COR-L47 (cell line): ENCODE data around the gene DLG3.
"Not testable (repeated sequence)": the region's sequence is repeated elsewhere in the genome, so short reads cannot be mapped to it uniquely, and the experiment has no call there.

Source experiments
- DNase-seq: peaks from one replicate; lab custom pipeline; 2025; lab: John Stamatoyannopoulos, UW

DLG3 gene

DNA sequence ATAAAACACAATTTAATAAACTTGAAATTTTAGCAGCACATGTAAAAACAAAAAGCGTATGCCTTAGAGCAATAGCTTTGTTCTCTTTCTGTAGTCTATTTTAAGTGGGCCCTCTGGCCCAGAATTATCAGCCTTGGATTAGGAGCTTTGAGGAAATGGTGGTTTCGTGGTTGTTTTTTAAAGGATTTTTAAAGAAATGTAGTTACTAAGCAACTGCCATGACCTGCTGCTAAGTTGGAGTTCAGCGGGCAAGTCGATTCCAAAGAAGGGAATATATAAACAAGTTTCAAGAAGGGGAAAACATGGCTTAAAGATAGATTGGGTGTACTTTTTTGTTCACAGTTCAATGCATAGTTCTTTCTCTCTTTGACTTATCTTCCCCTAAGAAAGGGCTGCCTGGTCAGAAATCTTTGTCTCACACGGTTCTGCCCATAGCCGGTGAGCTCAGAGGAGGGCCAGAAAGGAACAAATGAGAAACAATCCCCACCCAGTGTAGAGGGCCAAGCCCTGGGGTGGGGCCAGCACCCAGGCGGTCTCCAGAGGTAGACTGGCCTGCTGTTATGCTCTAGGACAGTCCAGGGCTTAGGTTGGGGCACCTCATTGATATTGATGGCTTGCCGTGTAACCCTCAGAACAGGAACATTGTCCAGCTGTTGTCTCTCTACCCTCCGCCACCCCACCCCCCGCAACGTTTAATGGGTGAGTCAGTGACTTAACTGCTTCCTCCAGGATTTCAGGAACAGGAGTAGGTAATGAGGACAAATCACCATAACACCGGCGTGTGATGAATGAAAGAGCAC is 32.5 kb downstream of the DLG3 start:
- DNase-seq, result peak; percentile 23

DNA sequence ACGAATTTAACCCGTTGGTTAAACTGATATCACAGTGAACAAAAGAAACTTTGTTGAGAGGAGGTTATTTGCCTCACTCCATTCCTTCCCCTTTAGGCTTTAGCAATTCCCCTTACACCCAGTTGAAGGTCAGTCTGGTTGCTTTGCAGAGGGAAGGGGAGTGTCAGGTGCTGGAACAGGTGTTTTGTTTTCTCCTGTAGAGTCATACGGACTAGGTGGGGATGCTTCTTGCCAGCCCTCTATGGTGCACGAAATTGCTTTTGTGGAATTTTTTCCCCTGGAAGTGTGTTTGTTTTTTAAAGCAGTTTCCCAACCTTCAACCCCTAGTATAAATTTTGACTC is 33.1 kb downstream of the DLG3 start:
- DNase-seq, result no peak

DNA sequence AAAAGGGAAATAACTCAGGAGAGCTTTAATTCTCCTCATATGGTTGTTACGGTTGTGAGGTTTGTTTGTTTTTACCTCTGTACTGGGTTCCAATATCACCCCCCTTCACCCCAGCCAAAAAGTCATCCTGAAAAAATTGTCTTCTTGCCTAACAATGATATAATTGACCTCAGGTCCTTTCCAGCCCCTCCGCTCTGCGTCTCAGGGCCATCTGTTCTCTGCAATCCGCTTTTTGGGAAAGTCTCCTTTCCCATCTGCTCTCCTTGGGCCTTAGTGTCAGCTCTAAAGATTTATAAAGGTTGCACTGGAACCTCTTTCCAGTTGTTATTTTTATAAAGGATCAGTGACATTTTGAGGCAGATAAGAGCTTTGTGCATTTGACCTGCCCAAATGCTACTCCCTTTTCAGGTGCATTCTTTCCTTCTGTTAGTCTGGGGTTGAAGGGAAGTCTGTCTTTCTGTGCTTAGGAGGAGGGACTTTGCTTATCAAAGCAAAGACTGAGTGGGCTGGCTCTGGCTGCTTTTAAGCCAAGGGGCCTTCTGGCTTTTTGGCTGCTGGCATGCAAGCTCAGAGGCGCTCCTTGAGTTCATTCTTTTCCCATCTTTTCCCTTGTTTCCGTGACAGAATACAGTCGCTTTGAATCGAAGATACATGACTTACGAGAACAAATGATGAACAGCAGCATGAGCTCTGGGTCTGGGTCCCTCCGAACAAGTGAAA is 34.1 kb downstream of the DLG3 start:
- DNase-seq, result no peak

DNA sequence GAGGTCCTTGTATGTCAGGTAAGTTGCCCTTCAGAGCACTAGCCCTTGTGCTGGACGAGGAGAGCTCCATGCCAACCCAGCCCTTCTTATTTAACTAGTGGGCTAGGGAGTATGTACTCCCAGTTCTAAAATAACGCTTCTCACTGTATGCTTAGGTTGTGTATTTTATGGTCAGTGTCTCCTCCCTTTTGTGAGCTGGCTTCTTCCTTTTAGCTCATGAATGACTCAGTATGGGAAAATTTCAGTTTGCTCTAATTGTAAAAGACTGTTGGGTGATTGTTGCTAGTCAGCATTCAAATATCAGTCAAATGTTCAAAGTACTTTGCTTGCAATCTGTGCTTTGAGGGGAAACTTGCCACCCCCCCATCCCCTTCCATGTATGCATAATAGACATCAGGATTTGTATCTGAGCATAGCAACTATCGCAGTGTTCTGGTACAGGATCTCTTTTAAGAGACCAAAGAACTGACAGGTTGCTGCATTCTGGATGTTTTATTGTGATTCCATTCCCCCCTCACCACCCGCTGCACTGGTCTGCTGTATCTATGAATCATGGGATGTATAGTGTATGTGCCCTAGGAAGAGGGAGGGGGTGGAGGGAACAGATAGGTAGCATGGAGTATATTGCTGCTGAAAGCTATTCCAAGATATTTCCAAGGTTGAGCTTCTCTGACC is 34.7 kb downstream of the DLG3 start:
- DNase-seq, result no peak

DNA sequence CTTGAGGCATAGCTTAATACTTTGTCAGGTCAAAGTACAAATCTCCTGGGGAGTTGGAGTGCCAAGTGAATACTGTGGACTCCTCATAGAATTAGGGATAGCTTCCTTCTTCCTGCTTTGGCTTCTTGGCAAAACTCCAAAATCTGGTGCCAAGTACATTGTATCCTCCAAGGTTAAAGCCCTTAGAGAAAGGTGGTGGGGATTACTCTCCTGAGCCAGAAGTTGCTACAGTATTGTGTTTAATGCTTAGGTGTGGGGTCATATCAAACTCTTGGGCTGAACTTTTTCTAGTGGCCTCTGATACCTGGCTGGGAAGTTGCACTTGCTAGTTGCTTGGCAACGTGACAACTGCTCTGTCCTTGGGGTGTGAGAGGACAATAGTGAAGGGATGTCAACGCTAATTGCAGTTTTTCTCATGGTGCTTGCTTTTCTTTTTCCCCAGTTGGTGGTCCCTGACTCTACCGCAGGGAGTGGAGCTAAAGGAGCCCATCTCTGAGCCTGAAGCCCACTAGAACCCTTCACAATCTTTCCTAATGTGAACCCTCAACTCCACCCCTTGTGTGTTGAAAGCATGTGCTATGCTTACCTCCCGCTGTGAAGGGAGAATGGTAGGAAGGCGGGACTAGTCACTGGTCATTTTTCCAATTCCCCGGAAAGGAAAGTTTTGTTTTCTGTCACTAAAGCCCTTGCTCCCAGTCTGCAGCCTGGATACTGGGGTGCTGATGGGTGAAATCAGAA is 35.5 kb downstream of the DLG3 start:
- DNase-seq, result peak; percentile 60

DNA sequence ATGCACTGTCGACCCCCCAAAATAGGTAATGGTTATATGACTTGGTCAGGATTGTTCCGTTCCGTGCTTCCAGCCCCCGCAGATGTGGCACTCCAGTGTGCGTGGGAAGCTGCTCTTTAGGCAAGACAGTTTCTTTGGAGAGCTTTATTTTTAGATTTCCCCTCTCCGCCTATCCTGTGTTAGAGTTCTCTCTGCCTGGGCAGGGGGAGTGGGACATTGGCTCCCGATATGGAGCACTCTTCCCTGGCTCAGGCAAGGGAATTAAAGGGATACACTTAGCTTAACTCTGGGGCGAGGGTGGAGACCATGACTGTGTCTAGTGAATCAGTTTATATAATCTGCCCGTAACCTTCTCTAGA is 36.0 kb downstream of the DLG3 start:
- no peak for DNase-seq

DNA sequence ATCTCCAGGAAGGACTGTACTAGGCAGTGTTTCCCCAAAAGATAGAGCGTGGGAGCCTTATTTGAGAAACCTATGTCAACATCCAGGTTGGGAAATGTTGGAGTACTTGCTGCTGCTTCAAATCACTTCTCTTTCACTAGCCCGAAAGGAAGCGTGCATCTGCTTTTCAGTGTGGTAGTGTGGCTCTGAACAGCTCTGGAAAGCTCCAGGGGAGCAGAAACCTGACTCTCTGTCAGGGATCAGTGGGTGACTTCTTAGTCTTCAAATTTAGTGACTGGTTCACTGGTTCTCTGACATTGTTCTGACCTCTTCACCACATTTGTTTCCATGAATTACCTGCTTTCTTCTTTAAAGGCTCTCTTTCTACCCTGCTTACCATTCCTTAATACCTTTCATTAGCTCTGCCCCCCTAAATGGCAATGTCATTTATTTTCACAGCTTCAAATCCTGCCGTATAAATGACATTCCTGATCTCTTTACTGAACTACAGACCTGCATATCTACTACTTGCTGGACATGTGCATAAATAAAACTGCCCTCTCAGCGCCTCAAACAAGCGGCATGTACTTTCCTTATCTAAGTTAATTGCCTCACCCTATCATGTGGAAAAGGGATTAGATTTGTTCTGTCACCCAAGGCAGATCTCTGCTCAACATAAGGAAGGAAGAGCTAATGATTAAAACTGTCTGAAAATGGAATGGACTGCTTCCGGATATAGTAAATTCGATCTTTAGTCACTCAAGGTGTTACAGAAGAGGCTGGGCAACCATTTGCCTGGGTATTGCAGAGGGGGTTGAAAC is 37.0 kb downstream of the DLG3 start:
- DNase-seq, result no peak

DNA sequence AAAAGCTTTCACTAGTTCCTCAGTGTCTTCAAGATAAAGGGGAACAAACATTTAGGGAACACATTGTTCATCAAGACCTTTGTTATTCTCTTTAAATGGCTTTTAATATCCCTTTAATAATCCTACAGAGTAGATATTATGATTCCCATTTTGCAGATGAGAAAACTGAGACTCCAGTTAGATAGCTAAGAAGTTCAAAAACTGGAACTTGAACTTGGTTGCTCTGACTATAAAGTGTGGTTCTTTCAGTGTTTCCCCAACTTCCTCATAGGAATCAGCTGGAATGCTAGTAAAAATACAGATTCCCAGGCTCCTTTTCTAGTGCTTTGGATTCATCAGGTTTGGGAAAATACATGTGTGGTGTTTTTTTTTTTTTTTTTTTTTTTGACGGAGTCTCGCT is 37.7 kb downstream of the DLG3 start:
- DNase-seq, result no peak

DNA sequence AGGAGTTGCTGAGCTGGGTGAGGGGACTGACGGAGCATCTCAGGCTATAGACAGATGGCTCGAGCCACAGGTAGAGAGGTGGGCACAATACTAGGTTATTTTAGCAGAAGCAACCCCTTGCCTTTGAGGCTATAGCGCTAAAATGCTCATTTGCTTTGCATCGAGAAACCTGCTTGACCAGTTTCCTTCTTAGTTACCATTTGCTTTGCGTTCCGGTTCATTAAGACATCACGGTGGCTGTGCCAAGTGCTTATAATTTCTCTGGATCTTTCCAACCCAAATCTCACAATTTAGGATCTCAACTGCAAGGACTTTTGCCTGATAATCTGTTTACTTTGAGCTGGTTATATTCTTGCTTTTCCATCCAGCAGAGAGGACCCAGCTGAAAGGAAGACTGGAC is 40.8 kb downstream of the DLG3 start:
- DNase-seq, result peak; percentile 14

DNA sequence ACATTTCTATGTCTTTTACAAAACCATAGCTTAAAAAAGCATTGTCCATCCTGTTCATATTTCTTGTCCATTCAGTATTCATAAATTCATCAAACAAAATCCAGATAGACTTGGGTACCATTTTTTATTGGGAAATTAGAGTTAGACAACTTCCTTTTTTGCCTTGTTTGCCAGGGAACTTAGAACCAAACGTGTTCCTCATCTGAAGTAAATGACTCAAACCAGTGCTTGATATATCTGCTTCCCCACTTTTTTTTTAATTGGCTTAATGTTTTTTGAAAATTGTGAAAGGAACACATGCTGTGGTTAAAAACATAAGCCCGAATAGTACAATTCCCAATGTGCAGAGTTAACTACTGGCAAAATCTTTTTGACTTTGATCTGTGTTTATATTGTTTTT is 44.2 kb downstream of the DLG3 start:
- DNase-seq, result no peak

DNA sequence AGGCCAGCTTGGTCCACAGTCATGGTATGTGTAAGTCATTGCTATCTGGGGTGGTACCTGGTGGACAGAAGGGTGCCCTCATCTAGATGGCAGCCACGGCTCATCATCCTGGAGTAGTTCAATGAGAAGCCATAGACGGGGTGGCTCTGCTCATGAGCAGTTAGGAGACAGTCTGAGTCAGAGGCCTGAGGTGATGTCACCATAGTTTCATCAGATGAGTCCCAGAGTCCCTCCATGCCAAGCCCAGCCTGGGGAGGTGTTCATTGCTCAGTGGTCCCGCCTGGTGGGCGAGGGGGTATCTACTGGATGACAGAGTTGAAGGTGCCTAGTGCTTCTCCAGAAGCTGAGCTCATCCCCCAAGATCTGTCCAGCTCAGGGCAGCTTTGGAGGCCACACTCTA is 49.8 kb downstream of the DLG3 start:
- no peak for DNase-seq

DNA sequence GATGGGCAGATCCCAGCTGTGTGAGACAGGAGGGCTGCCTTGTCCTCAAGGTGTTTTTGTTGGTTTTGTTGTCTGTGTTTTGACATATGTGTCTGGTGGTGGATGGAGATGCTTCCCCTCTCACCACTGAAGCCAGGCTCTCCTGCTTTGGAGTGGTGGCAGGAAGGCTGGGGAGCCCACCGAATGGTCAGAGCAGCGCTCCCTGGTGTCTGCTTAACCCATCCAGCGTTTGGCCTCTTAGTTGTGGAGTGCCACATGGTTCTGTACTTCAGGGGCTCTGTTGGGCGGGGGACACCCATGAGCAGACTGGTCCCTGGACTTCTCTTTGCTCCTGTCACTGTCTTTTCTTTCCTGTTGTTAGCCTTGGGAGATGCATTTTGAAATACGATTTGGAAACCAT is 51.9 kb downstream of the DLG3 start:
- no peak for DNase-seq

DNA sequence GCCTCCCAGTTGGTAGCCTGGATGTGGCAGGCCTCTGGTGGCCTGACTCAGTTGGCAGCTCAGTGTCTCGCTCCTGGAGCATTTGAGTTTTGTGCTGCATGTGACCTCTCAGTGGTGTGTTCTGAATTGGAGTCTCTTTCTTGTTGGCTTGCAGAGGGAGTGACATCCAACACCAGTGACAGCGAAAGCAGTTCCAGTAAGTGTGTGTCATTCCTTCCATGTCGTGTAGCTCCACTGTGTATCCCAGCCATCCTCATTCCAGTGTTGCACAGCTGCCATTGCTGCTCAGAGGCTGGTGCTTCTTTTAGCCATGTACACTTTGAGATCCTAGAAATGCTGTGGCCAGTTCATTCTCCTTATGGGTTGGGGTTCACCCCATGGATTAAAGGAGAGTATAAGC is 52.4 kb downstream of the DLG3 start:
- no peak for DNase-seq

DNA sequence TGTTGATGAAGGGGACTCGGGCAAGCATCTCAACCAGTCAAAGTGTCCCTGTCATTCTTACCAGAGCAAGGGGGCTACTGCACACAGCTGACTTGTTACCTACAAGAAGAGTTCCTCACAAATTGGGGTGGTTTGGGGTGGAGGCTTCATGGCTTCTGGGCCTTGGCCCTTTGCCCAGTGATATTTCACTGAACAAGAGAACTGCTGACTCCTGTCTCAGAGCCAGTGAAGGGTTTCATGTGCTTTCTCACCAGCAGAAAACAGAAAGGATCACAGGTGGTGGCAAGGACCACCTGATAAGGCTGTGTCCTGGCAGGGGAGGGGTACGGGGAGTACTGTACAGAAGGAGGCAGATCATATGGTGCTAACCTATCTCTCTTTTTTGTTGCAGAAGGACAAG is 53.5 kb downstream of the DLG3 start:
- DNase-seq, result no peak

DNA sequence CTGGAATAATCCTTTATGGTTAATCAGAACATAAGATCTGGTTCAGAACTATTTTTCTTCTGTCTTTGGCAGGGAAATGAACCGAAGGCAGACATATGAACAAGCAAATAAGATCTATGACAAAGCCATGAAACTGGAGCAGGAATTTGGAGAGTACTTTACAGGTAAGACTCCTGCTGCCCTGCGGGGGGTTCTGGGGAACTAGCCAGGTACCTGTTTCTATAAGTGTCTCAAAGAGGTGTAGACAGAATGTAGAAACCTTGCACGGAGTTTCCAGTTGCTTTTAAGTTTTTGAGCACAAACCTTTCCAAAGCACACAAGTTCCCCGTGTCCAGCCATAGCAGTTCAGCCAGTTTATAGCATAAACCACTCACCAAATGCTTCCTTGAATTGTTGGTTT is 56.2 kb downstream of the DLG3 start:
- DNase-seq, result no peak

DNA sequence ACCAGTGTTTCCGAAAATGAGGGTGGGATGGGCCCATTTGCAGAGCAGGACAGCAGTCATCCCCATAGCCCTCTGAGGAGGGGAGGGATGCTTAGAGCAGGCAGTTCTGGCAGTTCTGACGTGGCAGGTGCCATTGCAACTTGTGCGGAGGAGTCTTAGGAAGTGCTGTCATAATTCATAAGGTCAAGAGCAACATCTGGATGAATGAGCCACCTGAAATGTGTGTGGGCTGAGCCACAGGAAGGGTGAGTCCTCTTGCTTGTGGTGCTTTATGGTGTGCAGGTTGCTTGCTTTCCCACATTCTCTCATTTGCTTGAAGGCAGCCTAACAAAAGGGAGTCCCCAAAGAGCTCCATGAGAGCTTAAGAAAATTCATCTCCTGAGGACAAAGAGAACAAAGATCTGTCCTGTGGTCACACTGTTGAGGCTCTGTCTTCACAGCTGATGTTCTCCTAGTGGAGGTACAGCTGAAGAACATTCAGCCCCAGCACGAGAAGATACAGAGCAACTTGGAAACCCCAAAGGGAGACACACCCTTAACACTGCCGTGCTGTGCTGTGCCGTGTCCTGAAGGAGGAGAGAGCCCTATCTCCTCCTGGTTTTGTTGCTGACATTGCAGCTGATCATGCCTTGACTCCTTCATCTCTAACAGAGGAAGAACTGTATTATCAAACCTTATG is 60.3 kb downstream of the DLG3 start:
- no peak for DNase-seq

DNA sequence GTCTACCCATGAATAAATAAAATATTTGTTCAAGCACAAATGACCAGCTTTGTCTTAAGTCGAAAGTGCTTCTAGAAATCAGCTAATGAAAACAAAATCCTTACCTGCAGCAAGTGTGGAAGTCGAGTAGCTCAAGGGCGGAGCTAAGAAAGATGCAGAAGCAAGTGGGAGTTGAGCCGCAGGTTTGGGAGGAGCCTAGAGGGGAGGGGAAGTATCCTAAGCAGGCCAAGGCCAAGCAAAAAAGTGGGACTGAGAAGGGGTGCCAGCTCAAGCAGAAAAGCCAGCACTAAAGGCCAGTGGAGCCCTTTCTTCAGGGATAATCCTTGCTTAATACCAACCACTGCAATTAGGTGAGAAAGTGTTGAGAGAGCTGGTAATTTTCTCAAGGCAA is 60.8 kb downstream of the DLG3 start:
- DNase-seq, result no peak

DNA sequence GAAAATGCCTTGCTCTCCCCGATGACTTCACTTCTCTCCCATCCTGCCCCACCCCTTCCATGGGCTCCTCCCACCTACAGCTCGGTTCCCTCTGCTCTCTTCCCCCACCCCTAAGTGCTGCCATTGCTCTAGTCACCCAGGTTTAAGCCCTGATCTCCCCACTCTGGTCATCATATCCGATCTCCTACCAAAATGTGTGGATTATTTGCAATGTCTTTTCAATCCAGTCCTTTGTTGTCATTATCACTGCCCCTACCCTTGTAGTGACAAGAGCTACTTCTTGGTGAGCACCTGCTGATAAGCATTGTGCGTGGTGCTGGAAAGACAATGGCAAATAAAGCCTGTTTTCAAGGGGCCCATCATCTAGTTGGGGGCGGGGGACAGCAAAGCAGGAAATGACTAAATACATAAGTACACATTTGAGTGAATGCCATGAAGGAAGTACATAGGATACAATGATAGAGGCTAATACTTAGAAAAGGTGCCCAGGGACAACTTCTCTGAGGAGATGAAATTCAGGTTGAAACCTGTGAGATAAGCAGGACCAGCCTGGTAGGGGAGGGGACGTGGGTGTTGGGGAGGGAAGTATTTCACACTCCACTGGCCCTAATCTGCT is 63.8 kb downstream of the DLG3 start:
- DNase-seq, result peak; percentile 57

DNA sequence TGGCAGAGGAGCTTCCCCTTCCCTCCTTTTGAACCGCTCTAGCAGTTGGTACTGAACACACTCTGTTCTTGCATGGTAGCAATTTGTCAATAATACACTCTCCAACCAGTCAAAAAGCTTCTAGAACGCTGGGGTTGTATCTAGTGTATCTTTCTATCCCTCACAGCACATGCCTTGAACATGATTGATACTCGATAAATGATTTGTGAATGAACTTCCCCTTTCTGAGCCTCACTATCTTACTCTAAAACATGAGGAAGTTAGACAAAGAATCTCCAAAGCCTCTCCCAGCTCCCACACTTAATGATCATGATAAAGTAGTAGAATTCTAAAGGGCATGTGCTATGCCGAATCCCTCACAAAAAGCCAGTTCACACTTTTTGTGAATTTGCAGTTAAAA is 64.4 kb downstream of the DLG3 start:
- no peak for DNase-seq

DNA sequence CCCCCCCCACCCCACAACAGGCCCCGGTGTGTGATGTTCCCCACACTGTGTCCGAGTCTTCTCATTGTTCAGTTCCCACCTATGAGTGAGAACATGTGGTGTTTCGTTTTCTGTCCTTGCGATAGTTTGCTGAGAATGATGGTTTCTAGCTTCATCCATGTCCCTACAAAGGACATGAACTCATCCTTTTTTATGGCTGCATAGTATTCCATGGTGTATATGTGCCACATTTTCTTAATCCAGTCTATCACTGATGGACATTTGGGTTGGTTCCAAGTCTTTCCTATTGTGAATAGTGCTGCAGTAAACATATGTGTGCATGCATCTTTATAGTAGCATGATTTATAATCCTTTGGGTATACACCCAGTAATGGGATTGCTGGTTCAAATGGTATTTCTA is 70.6 kb downstream of the DLG3 start:
- not testable (repeated sequence) for DNase-seq

DNA sequence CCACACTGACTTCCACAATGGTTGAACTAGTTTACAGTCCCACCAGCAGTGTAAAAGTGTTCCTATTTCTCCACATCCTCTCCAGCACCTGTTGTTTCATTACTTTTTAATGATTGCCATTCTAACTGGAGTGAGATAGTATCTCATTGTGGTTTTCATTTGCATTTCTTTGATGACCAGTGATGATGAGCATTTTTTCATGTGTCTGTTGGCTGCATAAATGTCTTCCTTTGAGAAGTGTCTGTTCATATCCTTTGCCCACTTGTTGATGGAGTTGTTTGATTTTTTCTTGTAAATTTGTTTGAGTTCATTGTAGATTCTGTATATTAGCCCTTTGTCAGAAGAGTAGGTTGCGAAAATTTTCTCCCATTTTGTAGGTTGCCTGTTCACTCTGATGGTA is 71.1 kb downstream of the DLG3 start:
- not testable (repeated sequence) for DNase-seq
